K562 (cell line): Measurements from ENCODE around the gene RNU1-4. TPM values are rescaled to one million over a fixed set of nuclear protein-coding genes. Genes with fewer than 3 reads are reported as not detected.
"Not testable (repeated sequence)": the region's sequence is repeated elsewhere in the genome, so short reads cannot be mapped to it uniquely, and the experiment has no call there.

ENCODE experiments used
- ATAC-seq: fragments of 200-7000 bp; cut with Tn5 transposase; 3 replicates; pipeline ENCODE4 v1.9.1; 2020; ENCODE audit warnings: moderate library complexity
- BruUV-seq: library from RNA; stranded (reverse); fragments of 400-500 nt; replicated peaks from 2 replicates; lab custom pipeline; 2021; lab: Mats Ljungman, UMichigan
- CTCF ChIA-PET: fragments of 300-600 bp; formaldehyde crosslinking; extraction: SDS; loops from one replicate; lab custom pipeline; 2021; ENCODE audit warnings: low intra/inter-chr PET ratio; lab: Yijun Ruan, JAX
- POLR2A ChIA-PET: fragments of 300-600, 350-650 bp; sonication (Branson Sonifier 250); formaldehyde crosslinking; extraction: SDS; loops from one replicate; lab custom pipeline; 2021; ENCODE audit warnings: antibody characterized with exemption, inconsistent platforms; lab: Yijun Ruan, JAX
- DNase-seq, 4 experiments: peaks; one replicate each; pipeline versions ENCODE4 v3.0.0 to v3.0.0-alpha.2; 2011 to 2018; ENCODE audit warnings: low spot score in 3 of 4, mixed read lengths in 3 of 4; ENCODE audit errors: extremely low read depth in 1 of 4
- FAIRE-seq: peaks from 2 replicates; lab custom pipeline; 2011; peaks lifted over from hg19 to GRCh38; lab: Jason Lieb, UNC
- H2AFZ ChIP-seq: 2 replicates; pipeline ENCODE4 v1.6.0; 2011; ENCODE audit warnings: low read depth, low read length, control low read depth, inconsistent platforms
- H3K27ac ChIP-seq: fragments of 200-600 bp; 3 replicates; pipeline ENCODE4 v1.8.0; 2011; ENCODE audit warnings: low read depth, mild to moderate bottlenecking, control low read depth, inconsistent platforms, low read length, moderate library complexity, mixed read lengths; ENCODE audit errors: extremely low read depth
- H3K27me3 ChIP-seq, 2 experiments: fragments of 300-600 bp in 1 of 2; 2 replicates in 1 of 2; 3 replicates in 1 of 2; pipeline versions ENCODE4 v1.6.0 to v1.8.0; 2011; ENCODE audit warnings: inconsistent platforms in 2 of 2, low read length in 2 of 2, mild to moderate bottlenecking in 1 of 2, mixed read lengths in 1 of 2, moderate library complexity in 1 of 2; ENCODE audit not compliant: control insufficient read depth in 2 of 2, insufficient read depth in 2 of 2
- H3K36me3 ChIP-seq: fragments of 300-600 bp; 3 replicates; pipeline ENCODE4 v1.8.0; 2011; ENCODE audit warnings: mild to moderate bottlenecking, low read length, inconsistent platforms; ENCODE audit not compliant: control insufficient read depth, insufficient read depth
- H3K4me1 ChIP-seq, 2 experiments: fragments of 200-600 bp in 1 of 2; replicated peaks in 1 of 2; 2 replicates in 1 of 2; 3 replicates in 1 of 2; pipeline versions ENCODE4 v1.5.1 to v1.8.0; 2011; ENCODE audit warnings: inconsistent platforms in 2 of 2, low read length in 2 of 2, mild to moderate bottlenecking in 1 of 2, mixed read lengths in 1 of 2, moderate library complexity in 1 of 2; ENCODE audit not compliant: control insufficient read depth in 2 of 2, insufficient read depth in 2 of 2
- H3K4me2 ChIP-seq: 2 replicates; pipeline ENCODE4 v1.6.1; 2011; ENCODE audit warnings: low read length, control low read depth, inconsistent platforms, mixed read lengths; ENCODE audit not compliant: insufficient read depth
- H3K4me3 ChIP-seq: fragments of 200-600 bp; sonication (generic), shearing (Covaris generic); 2 replicates; pipeline ENCODE4 v1.5.1; 2016; ENCODE audit warnings: control low read depth, inconsistent platforms
- H3K79me2 ChIP-seq: fragments of 200-600 bp; 3 replicates; pipeline ENCODE4 v1.8.0; 2011; ENCODE audit warnings: low read length, inconsistent platforms; ENCODE audit not compliant: control insufficient read depth, insufficient read depth
- H3K9ac ChIP-seq, 2 experiments: 2 replicates each; pipeline versions ENCODE4 v1.6.0 to v1.6.1; 2011; ENCODE audit warnings: low read depth in 2 of 2, low read length in 2 of 2, control low read depth in 1 of 2, inconsistent platforms in 1 of 2, mild to moderate bottlenecking in 1 of 2, mixed read lengths in 1 of 2; ENCODE audit not compliant: insufficient read depth in 1 of 2
- H3K9me1 ChIP-seq: one replicate; pipeline ENCODE4 v1.6.0; 2011; ENCODE audit warnings: inconsistent platforms, mild to moderate bottlenecking, low read length, moderate library complexity; ENCODE audit not compliant: control insufficient read depth, insufficient read depth
- H3K9me3 ChIP-seq: replicated peaks from 2 replicates; pipeline ENCODE4 v1.5.1; 2011; ENCODE audit warnings: low read depth, low read length, inconsistent platforms; ENCODE audit not compliant: control insufficient read depth, insufficient read depth
- H4K20me1 ChIP-seq: replicated peaks from 2 replicates; pipeline ENCODE4 v1.6.1; 2011; ENCODE audit warnings: low read length, inconsistent platforms, mixed read lengths; ENCODE audit not compliant: control insufficient read depth, insufficient read depth
- WGBS: fragments of 100-300 bp; shearing (Covaris generic); methylation state at CpG from one replicate; pipeline ENCODE4 v1.1.6; 2016; ENCODE audit warnings: low coverage, mixed read lengths; ENCODE audit not compliant: insufficient coverage; ENCODE audit errors: missing lambda C conversion rate; 5-methylcytosine and 5-hydroxymethylcytosine counted together
- in situ Hi-C: fragments of 300-500 bp; cut with MboI; formaldehyde crosslinking; loops from 4 replicates; pipeline ENCODE4 v1.15.0; 2018; ENCODE audit warnings: inconsistent platforms, mixed read lengths
- intact Hi-C: fragments of 100-400 bp; cut with micrococcal nuclease; formaldehyde crosslinking; loops from 2 replicates; pipeline ENCODE4 v1.14.2; 2022
- polyA plus RNA-seq, 8 experiments: library from polyadenylated mRNA; depleted of rRNA in 4 of 8; stranded (reverse) in 5 of 8; unstranded in 3 of 8; fragments of >200 nt; fragmentation: Nextera tagmentation in 2 of 8; fragmentation: Illumina TruSeq in 1 of 8; extraction: Ambion mirVana in 2 of 8; extraction: Trizol in 1 of 8; gene quantifications; 2 replicates each; pipeline versions ENCODE4 v1.2.1 to v1.2.3, GENCODE V29; 2011 to 2014; ENCODE audit warnings: inconsistent platforms in 1 of 8, missing spikeins in 1 of 8
- total RNA-seq, 7 experiments: library from RNA; depleted of rRNA in 6 of 7; stranded (reverse); fragments of >200 nt in 6 of 7; fragmentation: Illumina TruSeq in 2 of 7; extraction: Trizol in 2 of 7; gene quantifications; 2 replicates each; pipeline versions ENCODE4 v1.2.1 to v1.2.3, GENCODE V29; 2011 to 2021; ENCODE audit warnings: low replicate concordance in 1 of 7

The RNU1-4 gene
- total and polyA plus RNA-seq, 9 of the 15 experiments (the other 6 are each of a cell fraction or from before 2014, with no cell fraction given), result under 0.01 to 32,823 (median 2,538) TPM; not detected in 4

- H3K4me2 ChIP-seq, H3K27ac ChIP-seq, BruUV-seq, H4K20me1 ChIP-seq, H3K36me3 ChIP-seq, FAIRE-seq, H2AFZ ChIP-seq, H3K79me2 ChIP-seq, H3K9me3 ChIP-seq, H3K9me1 ChIP-seq, DNase-seq, in situ Hi-C loops, H3K27me3 ChIP-seq, H3K9ac ChIP-seq, intact Hi-C loops, H3K4me3 ChIP-seq, ATAC-seq: not testable (repeated sequence)
- ChIA-PET CTCF (interaction anchor here (0.6 kb wide), 1 partner anchor 286 kb away, joined by 3 read pairs; no protein-coding TSS in a partner anchor), POLR2A (interaction anchor here (1.4 to 1.5 kb wide), 2 partner anchors 10 to 206 kb away, joined by 3 to 4 read pairs; no protein-coding TSS in a partner anchor)
- peaks cover 0 to 12% of the 10 kb centered on the region in 2 experiments; a peak in 1 of 5 replicates for H3K4me1 ChIP-seq
- WGBS, result 88% methylated on average over 5 of the region's 52 CpGs
Measured at GRCh38 chr1:16699440-16699839, 40.9 kb upstream of the RNU1-4 start.

GRCh38 chr1:16700138-16700895 lies 40.0 kb upstream of the RNU1-4 start:
- POLR2A ChIA-PET, result interaction anchor here (0.7 to 1.4 kb wide), 2 partner anchors 84 to 205 kb away, joined by 3 to 4 read pairs; no protein-coding TSS in a partner anchor
- ATAC-seq, result peak; percentile 53
- H2AFZ ChIP-seq, H3K27ac ChIP-seq, H3K79me2 ChIP-seq, FAIRE-seq, DNase-seq, H4K20me1 ChIP-seq, intact Hi-C loops, H3K4me3 ChIP-seq, H3K4me2 ChIP-seq, H3K9me3 ChIP-seq, H3K27me3 ChIP-seq, H3K9me1 ChIP-seq, in situ Hi-C loops, H3K36me3 ChIP-seq, BruUV-seq, H3K9ac ChIP-seq: not testable (repeated sequence)
- CTCF ChIA-PET, result interaction anchor here (0.6 kb wide), 2 partner anchors 82 to 285 kb away, joined by 3 read pairs; no protein-coding TSS in a partner anchor
- WGBS, result no CpG with 5 or more reads among the region's 57 CpGs
- H3K4me1 ChIP-seq, result peaks cover 0 to 12% of the 10 kb centered on the region in 2 experiments; a peak in 1 of 5 replicates

- H3K9me3 ChIP-seq, H3K27me3 ChIP-seq, H4K20me1 ChIP-seq, H3K4me2 ChIP-seq, BruUV-seq, H3K36me3 ChIP-seq, H3K9me1 ChIP-seq, H3K4me3 ChIP-seq, H3K79me2 ChIP-seq, H2AFZ ChIP-seq, CTCF ChIA-PET, H3K9ac ChIP-seq, DNase-seq, FAIRE-seq, intact Hi-C loops, in situ Hi-C loops, H3K27ac ChIP-seq, ATAC-seq: not testable (repeated sequence)
- WGBS, result no CpG with 5 or more reads among the region's 37 CpGs
- H3K4me1 ChIP-seq, result peaks cover 0 to 12% of the 10 kb centered on the region in 2 experiments; a peak in 1 of 5 replicates
- POLR2A ChIA-PET, result interaction anchor here (0.7 to 2.1 kb wide), 4 partner anchors 14 to 187 kb away, joined by 3 to 4 read pairs (median 4); partner anchors contain the start of gene RNU1-1
Measured at GRCh38 chr1:16701189-16701588, 39.1 kb upstream of the RNU1-4 start.
